Loucy (cell line): ENCODE results near the gene PLEKHM2.

Experiments used
- H2AFZ ChIP-seq: fragments of 200-600 bp; sonication (generic); 2 replicates; pipeline ENCODE4 v1.6.0; 2016; ENCODE audit warnings: antibody characterized with exemption, mild to moderate bottlenecking, low read length, moderate library complexity
- H3F3A ChIP-seq: fragments of 200-600 bp; 2 replicates; pipeline ENCODE4 v1.6.0; 2016; ENCODE audit warnings: antibody characterized with exemption, low read depth, mild to moderate bottlenecking
- H3K27me3 ChIP-seq: fragments of 200-600 bp; sonication (generic); 2 replicates; pipeline ENCODE4 v1.6.1; 2014; ENCODE audit warnings: low read length, mild to moderate bottlenecking; ENCODE audit not compliant: insufficient read depth, poor library complexity, severe bottlenecking
- H3K36me3 ChIP-seq: fragments of 200-600 bp; sonication (generic); 2 replicates; pipeline ENCODE4 v1.6.1; 2016; ENCODE audit warnings: low read length; ENCODE audit not compliant: insufficient read depth
- H3K4me1 ChIP-seq: fragments of 200-600 bp; sonication (generic); 2 replicates; pipeline ENCODE4 v1.5.1; 2014; ENCODE audit warnings: low read length, mild to moderate bottlenecking; ENCODE audit not compliant: insufficient read depth, poor library complexity, severe bottlenecking
- H3K4me2 ChIP-seq: fragments of 200-600 bp; sonication (generic); 2 replicates; pipeline ENCODE4 v1.6.0; 2014; ENCODE audit warnings: antibody characterized with exemption, low read length, low read depth, mild to moderate bottlenecking; ENCODE audit not compliant: poor library complexity, severe bottlenecking
- H3K4me3 ChIP-seq: fragments of 200-600 bp; sonication (generic); 2 replicates; pipeline ENCODE4 v1.5.1; 2014; ENCODE audit warnings: low read length, mild to moderate bottlenecking, mixed read lengths; ENCODE audit not compliant: poor library complexity, severe bottlenecking
- H3K79me2 ChIP-seq: fragments of 200-600 bp; sonication (generic); 2 replicates; pipeline ENCODE4 v1.6.1; 2014; ENCODE audit warnings: low read length; ENCODE audit not compliant: insufficient read depth
- H3K9ac ChIP-seq: fragments of 200-600 bp; sonication (generic); 2 replicates; pipeline ENCODE4 v1.6.0; 2014; ENCODE audit warnings: mild to moderate bottlenecking, low read depth, low read length, moderate library complexity; ENCODE audit not compliant: poor library complexity, severe bottlenecking
- H3K9me2 ChIP-seq: fragments of 200-600 bp; sonication (generic); replicated peaks from 2 replicates; pipeline ENCODE4 v1.6.1; 2016; ENCODE audit warnings: low read depth, low read length, mixed read lengths
- H3K9me3 ChIP-seq: fragments of 200-600 bp; sonication (generic); 2 replicates; pipeline ENCODE4 v1.6.1; 2014; ENCODE audit warnings: mild to moderate bottlenecking, antibody characterized with exemption, low read length, low read depth; ENCODE audit not compliant: insufficient read depth
- H4K20me1 ChIP-seq: fragments of 200-600 bp; sonication (generic); 2 replicates; pipeline ENCODE4 v1.6.0; 2014; ENCODE audit warnings: antibody characterized with exemption, low read length, mild to moderate bottlenecking; ENCODE audit not compliant: insufficient read depth, poor library complexity, severe bottlenecking
- CTCF ChIP-seq: fragments of 200-600 bp; sonication (generic); conservative IDR thresholded peaks from 2 replicates; pipeline ENCODE4 v1.5.1; 2014; ENCODE audit warnings: mild to moderate bottlenecking, antibody characterized with exemption, low read length
- EZH2phosphoT487 ChIP-seq: fragments of 200-600 bp; IDR thresholded peaks from 2 replicates; pipeline ENCODE4 v1.6.1; 2018; ENCODE audit warnings: antibody characterized with exemption, mild to moderate bottlenecking, moderate library complexity, borderline replicate concordance

PLEKHM2 gene

GRCh38 chr1:15758953-15759661 is 75.0 kb downstream of the PLEKHM2 start:
- Histone ChIP-seq H3K79me2 (no peaks in the 10 kb centered on the region), H3K4me2 (no peak overlapping the region)

GRCh38 chr1:15760520-15761211 is 76.5 kb downstream of the PLEKHM2 start:
- Histone ChIP-seq H4K20me1 (no peaks in the 10 kb centered on the region), H3F3A (no peaks in the 10 kb centered on the region), H2AFZ (no peak overlapping the region), H3K4me3 (no peak overlapping the region), H3K9ac (no peak overlapping the region), H3K4me2 (no peak overlapping the region), H3K9me3 (no peaks in the 10 kb centered on the region), H3K9me2 (no peaks in the 10 kb centered on the region), H3K36me3 (no peaks in the 10 kb centered on the region), H3K79me2 (no peaks in the 10 kb centered on the region), H3K4me1 (no peaks in the 10 kb centered on the region), H3K27me3 (no peaks in the 10 kb centered on the region)
- TF ChIP-seq EZH2phosphoT487 (no peak), CTCF (no peak)

More at GRCh38 chr1:15758953-15759661, 75.0 kb downstream of the PLEKHM2 start:
- TF ChIP-seq EZH2phosphoT487 (no peak), CTCF (no peak)
- Histone ChIP-seq H3K9me2 (no peaks in the 10 kb centered on the region), H4K20me1 (no peaks in the 10 kb centered on the region), H3K9me3 (no peaks in the 10 kb centered on the region), H3K27me3 (no peaks in the 10 kb centered on the region), H3K36me3 (no peaks in the 10 kb centered on the region), H3K9ac (no peak overlapping the region), H3F3A (no peaks in the 10 kb centered on the region), H3K4me3 (no peak overlapping the region), H3K4me1 (no peaks in the 10 kb centered on the region), H2AFZ (no peak overlapping the region)

GRCh38 chr1:15761366-15762128 is 77.4 kb downstream of the PLEKHM2 start:
- no peaks in the 10 kb centered on the region for H3K79me2 ChIP-seq
- H3K27me3 ChIP-seq = no peaks in the 10 kb centered on the region
- no peaks in the 10 kb centered on the region for H3K4me1 ChIP-seq
- no peaks in the 10 kb centered on the region for H4K20me1 ChIP-seq
- H3K36me3 ChIP-seq = no peaks in the 10 kb centered on the region
- H3K4me2 ChIP-seq = no peak overlapping the region
- H2AFZ ChIP-seq = no peak overlapping the region
- H3F3A ChIP-seq = no peaks in the 10 kb centered on the region
- H3K4me3 ChIP-seq = no peak overlapping the region
- no peak overlapping the region for H3K9ac ChIP-seq
- no peak for TF ChIP-seq EZH2phosphoT487
- TF ChIP-seq CTCF = no peak
- no peaks in the 10 kb centered on the region for H3K9me2 ChIP-seq
- no peaks in the 10 kb centered on the region for H3K9me3 ChIP-seq
